Body of pancreas (tissue), 4 donors: ENCODE measurements around the gene CNIH2. TPM values are rescaled to one million over a fixed set of nuclear protein-coding genes. Genes with fewer than 3 reads are reported as not detected.

Source experiments
- ATAC-seq: fragments of 150-250 bp; one replicate; pipeline ENCODE4 v1.9.1; 2016
- DNase-seq, 4 donors: peaks; one replicate each; pipeline ENCODE4 v3.0.0-alpha.2; 2019
- H3K27ac ChIP-seq, 4 donors: fragments of 200-600 bp; sonication (generic); 1 replicate in 3 of 4; 2 replicates in 1 of 4; pipeline versions ENCODE4 v1.5.1 to v1.6.1; 2016 to 2019; ENCODE audit warnings: mild to moderate bottlenecking in 1 of 4, mixed read lengths in 1 of 4, moderate library complexity in 1 of 4
- H3K27me3 ChIP-seq, 2 donors: fragments of 200-600 bp; sonication (generic); one replicate each; pipeline ENCODE4 v1.6.0; 2016; ENCODE audit warnings: mild to moderate bottlenecking in 1 of 2
- H3K36me3 ChIP-seq, 2 donors: fragments of 200-600 bp; sonication (generic); replicated peaks in 1 of 2; 2 replicates each; pipeline ENCODE4 v1.5.1; 2016; ENCODE audit warnings: low read depth in 2 of 2; ENCODE audit not compliant: insufficient read depth in 1 of 2
- H3K4me1 ChIP-seq: fragments of 200-600 bp; sonication (generic); one replicate; pipeline ENCODE4 v1.6.0; 2016
- H3K4me3 ChIP-seq, 2 donors: fragments of 200-600 bp; sonication (generic); 1 replicate in 1 of 2; 2 replicates in 1 of 2; pipeline ENCODE4 v1.5.1; 2016 to 2019
- H3K9me3 ChIP-seq, 3 donors: fragments of 200-600 bp; sonication (generic); 1 replicate in 2 of 3; 2 replicates in 1 of 3; pipeline ENCODE4 v1.5.1; 2016
- POLR2A ChIP-seq, 3 donors: fragments of 450-650 bp; IDR thresholded peaks; one replicate each; pipeline ENCODE4 v1.6.1; 2016; ENCODE audit warnings: antibody characterized with exemption in 3 of 3, mild to moderate bottlenecking in 2 of 3
- WGBS, 2 donors: methylation state at CpG; one replicate each; pipeline ENCODE4 v1.1.5; 2017; 5-methylcytosine and 5-hydroxymethylcytosine counted together
- intact Hi-C: fragments of 100-400 bp; cut with DNase I; formaldehyde crosslinking; loops from one replicate; pipeline ENCODE4 v1.15.1; 2023
- total RNA-seq, 2 donors: library from RNA; depleted of rRNA; stranded (reverse); fragments of >200 nt; gene quantifications; one replicate each; pipeline ENCODE4 v1.1.0, GENCODE V29; 2016
- TF ChIP-seq, protein P1 (sequence below), 7 experiments: fragments of 450-650 bp in 4 of 7; fragments of 200-600 bp in 3 of 7; sonication (generic) in 3 of 7; IDR thresholded peaks; one replicate each; pipeline ENCODE4 v1.5.1; 2016 to 2019; ENCODE audit warnings: antibody characterized with exemption in 7 of 7

CNIH2 gene
- total RNA-seq, 2 donors from 2014 or later: 3.6 to 4.6 TPM

DNA sequence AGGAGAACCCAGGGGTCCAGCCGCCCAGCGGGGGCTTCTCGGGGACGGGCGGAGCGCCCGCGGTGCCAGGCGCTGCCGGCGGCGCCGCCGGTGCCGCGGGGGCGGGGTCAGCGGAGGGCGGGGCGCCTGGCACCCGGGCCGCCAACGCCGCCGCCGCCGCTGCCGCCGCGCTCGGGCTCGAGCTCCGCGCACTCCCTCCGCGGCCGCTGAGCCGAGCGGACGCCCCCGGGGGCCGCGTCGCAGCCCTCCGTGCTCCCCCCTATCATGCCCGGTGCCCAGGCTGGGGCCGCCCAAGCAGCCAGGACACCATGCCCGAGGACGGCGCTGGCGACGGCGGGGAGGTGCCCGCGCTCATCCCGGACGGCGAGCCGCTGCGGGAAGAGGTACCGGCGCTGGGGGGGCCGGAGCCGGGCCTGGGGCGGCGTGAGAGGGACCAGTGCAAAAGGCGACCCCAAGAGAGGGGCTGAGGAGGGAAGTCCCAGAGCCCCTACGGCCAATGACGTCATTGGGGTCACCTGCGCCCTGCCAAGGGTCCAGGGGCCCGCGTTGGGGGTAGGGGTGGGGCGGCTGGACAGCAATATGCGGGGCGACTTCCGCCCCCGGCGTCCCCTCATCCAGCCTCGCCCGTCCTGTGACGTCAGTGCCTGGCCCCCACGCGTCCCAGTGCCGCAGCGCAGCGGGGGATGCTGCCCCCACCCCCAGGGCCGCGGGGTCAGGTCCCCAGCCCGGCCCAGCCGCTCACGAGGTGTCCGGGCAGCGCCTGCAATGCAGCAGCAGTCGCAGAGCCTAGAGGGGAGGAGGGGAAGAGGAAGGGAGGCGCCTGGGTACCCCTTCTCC lies 13.9 kb downstream of the CNIH2 start, which contains the start of gene TMEM151A:
TMEM151A (plus strand) TSS at position 189 of the 837 bp plus-strand sequence; CDS start at position 309, 120 bp downstream.
- peaks cover 40% of the 10 kb centered on the region for H3K4me1 ChIP-seq
- H3K27me3 ChIP-seq: no peaks in the 10 kb centered on the region
- H3K27ac ChIP-seq: no peak within 1 kb of the TSS
- WGBS, 2 donors: 2% methylated on average over 81 of the region's 95 CpGs; no CpG with 5 or more reads in 1 of the 2 donors
- TF ChIP-seq, protein P1, sequence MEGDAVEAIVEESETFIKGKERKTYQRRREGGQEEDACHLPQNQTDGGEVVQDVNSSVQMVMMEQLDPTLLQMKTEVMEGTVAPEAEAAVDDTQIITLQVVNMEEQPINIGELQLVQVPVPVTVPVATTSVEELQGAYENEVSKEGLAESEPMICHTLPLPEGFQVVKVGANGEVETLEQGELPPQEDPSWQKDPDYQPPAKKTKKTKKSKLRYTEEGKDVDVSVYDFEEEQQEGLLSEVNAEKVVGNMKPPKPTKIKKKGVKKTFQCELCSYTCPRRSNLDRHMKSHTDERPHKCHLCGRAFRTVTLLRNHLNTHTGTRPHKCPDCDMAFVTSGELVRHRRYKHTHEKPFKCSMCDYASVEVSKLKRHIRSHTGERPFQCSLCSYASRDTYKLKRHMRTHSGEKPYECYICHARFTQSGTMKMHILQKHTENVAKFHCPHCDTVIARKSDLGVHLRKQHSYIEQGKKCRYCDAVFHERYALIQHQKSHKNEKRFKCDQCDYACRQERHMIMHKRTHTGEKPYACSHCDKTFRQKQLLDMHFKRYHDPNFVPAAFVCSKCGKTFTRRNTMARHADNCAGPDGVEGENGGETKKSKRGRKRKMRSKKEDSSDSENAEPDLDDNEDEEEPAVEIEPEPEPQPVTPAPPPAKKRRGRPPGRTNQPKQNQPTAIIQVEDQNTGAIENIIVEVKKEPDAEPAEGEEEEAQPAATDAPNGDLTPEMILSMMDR (IDR thresholded peaks at IDR 0.05): no peak
- no peak for TF ChIP-seq POLR2A (IDR thresholded peaks at IDR 0.05)
- no peaks in the 10 kb centered on the region for H3K36me3 ChIP-seq
- ATAC-seq (no peak), DNase-seq (peak in 2 of 4 donors; percentile 32 to 57)
- H3K9me3 ChIP-seq: no peaks in the 10 kb centered on the region
- intact Hi-C loops: no loop called here
- H3K4me3 ChIP-seq: peak within 1 kb of the TSS; percentile 31 to 40

DNA sequence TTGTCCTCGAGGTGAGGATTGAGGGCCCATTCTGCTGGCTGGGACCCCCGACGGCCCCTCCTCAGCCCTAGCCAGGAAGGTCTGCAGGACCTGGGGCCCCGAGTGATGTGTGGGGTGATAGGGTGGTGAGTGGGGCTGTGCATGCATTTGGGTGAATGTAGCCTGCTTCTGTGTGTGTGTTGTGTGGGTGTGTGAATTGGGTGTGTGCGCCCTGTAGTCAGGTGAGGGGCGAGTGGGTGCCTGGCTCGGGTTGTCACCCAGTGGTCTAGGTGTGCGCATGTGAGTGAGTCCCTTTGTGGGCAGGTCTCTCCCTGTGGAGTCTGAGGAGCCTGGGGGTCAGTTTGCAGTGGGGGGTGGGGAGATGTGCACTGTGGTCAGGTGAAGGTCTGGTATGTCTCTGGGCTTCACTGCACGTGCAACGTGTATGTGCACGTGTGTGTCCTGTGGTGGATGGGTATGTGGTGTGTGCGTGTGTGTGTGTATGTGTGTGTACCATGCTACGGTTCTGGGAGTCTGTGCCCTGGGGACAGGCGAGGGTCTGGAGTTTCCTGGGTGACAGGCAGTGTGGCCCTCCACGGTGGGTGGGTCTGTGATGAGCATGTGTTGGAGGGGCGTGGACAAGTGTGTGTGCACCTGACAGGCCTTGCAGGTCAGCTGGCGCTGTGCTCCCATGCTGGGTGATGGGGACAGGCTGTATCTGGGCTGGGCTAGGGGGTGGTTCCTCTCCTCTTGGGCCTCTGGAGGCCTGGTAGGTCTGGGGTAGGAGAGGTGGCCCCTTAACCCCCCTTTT lies 14.8 kb downstream of the CNIH2 start:
- Histone ChIP-seq H3K4me3 (no peak overlapping the region), H3K4me1 (peaks cover 32% of the 10 kb centered on the region), H3K36me3 (no peaks in the 10 kb centered on the region), H3K27me3 (no peaks in the 10 kb centered on the region), H3K27ac (no peak overlapping the region), H3K9me3 (no peaks in the 10 kb centered on the region)
- ATAC-seq (no peak), DNase-seq (no peak)
- intact Hi-C loops: no loop called here
- no peak for TF ChIP-seq POLR2A (IDR thresholded peaks at IDR 0.05)
- TF ChIP-seq, protein P1 (IDR thresholded peaks at IDR 0.05): no peak
- 23 to 39% methylated on average over 7 to 17 of the region's 17 CpGs for WGBS, 2 donors

DNA sequence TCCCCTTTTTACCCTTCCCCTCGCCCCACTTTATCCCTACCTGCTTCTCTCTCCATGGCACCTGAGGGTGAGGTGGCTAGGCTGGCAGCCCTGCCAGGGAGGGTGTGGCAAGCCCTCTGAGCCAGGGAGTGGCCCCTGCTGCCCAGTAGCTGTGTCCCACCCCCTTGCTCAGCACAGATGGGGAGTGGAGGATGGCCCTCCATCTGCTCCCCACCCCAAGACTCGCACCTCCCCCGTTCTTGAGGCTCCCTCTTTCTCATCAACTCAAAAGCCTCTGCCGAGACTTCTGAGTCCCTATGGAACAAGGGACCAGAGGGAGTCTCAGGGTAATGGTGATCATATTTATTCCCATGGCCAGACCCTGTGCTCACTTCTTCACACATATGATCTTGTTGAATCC lies 15.4 kb downstream of the CNIH2 start:
- intact Hi-C loops: no loop called here
- WGBS, 2 donors: 84 to 93% methylated on average over 4 of the region's 4 CpGs
- TF ChIP-seq, protein P1 (IDR thresholded peaks at IDR 0.05): no peak
- no peak for TF ChIP-seq POLR2A (IDR thresholded peaks at IDR 0.05)
- Histone ChIP-seq H3K27ac (no peak overlapping the region), H3K9me3 (no peaks in the 10 kb centered on the region), H3K27me3 (no peaks in the 10 kb centered on the region), H3K36me3 (no peaks in the 10 kb centered on the region), H3K4me1 (peaks cover 26% of the 10 kb centered on the region), H3K4me3 (no peak overlapping the region)
- DNase-seq: no peak
- ATAC-seq: no peak

DNA sequence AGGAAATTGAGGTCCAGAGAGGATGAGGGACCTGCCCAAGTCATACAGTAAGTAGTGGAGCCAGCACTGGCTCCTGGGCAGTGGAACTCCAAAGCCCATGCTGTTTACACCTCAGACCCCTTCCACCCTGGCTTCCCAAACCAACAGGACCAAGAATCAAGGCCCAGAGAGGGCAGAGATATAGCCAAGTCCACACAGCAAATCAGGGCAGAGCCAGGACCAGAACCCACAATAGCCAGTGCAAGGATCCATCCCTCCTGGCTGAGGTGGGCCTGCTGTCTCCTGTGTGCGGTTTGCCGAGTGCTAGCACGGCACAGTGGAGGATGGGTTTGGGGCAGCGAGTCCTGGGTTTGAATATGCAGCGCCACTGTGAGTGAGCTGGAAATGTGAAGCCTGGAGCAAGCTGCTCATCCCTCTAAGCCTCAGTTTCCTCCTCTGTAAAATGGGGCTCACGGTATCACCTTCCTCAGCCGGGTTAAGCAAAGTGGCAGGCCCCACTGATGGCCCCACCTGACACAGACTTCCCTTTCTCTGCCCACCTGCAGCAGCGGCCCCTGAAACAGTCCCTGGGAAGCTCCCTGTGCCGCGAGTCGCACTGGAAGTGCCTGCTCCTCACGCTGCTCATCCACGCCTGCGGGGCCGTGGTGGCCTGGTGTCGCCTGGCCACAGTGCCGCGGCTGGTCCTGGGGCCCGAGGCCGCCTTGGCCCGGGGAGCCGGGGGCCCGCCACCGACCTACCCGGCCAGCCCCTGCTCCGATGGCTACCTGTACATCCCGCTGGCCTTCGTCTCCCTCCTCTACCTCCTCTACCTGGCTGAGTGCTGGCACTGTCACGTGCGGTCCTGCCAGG lies 16.0 kb downstream of the CNIH2 start:
- Histone ChIP-seq H3K27me3 (no peaks in the 10 kb centered on the region), H3K4me1 (peaks cover 25% of the 10 kb centered on the region), H3K9me3 (no peaks in the 10 kb centered on the region), H3K4me3 (no peak overlapping the region), H3K27ac (no peak overlapping the region), H3K36me3 (no peaks in the 10 kb centered on the region)
- WGBS, 2 donors: 83 to 93% methylated on average over 8 to 28 of the region's 30 CpGs
- DNase-seq (no peak), ATAC-seq (no peak)
- no peak for TF ChIP-seq POLR2A (IDR thresholded peaks at IDR 0.05)
- intact Hi-C loops: no loop called here
